Stimulated activated CD4-positive, alpha-beta T cell treated with anti-CD3 and anti-CD28 coated beads, Interleukin-12 subunit alpha, Interleukin-12 subunit beta, amount 100 ng/mL, for 48 hours (primary cell): ENCODE measurements around the gene CASKIN1.
"Not testable (repeated sequence)": the region's sequence is repeated elsewhere in the genome, so short reads cannot be mapped to it uniquely, and the experiment has no call there.

Experiments
- DNase-seq, 3 donors: peaks; one replicate each; pipeline ENCODE4 v3.0.0-alpha.2; 2020; ENCODE audit warnings: low read depth in 2 of 3, low spot score in 1 of 3

Gene CASKIN1

GRCh38 chr16:2196162-2196980 is at the start of gene CASKIN1:
Gene CASKIN1 (minus strand): TSS chr16:2196605. CDS start chr16:2196432, 173 bp downstream.
- DNase-seq, result no peak

- DNase-seq, result no peak
Observed at GRCh38 chr16:2244926-2245795, 48.8 kb upstream of the CASKIN1 start.

GRCh38 chr16:2244301-2244700 is 47.9 kb upstream of the CASKIN1 start:
- DNase-seq, result no peak

- DNase-seq, result no peak
Observed at GRCh38 chr16:2243781-2244180, 47.4 kb upstream of the CASKIN1 start.

GRCh38 chr16:2243031-2243528 is 46.7 kb upstream of the CASKIN1 start:
- no peak for DNase-seq

GRCh38 chr16:2242598-2242997 is 46.2 kb upstream of the CASKIN1 start:
- no peak for DNase-seq

- DNase-seq, result not testable (repeated sequence)
Observed at GRCh38 chr16:2240331-2240730, 43.9 kb upstream of the CASKIN1 start.

- DNase-seq, result no peak
Observed at GRCh38 chr16:2238838-2239675, 42.7 kb upstream of the CASKIN1 start.

GRCh38 chr16:2238150-2238837 is 41.9 kb upstream of the CASKIN1 start:
- no peak for DNase-seq

GRCh38 chr16:2237493-2238149 is 41.2 kb upstream of the CASKIN1 start:
- DNase-seq, result no peak

- no peak for DNase-seq
Observed at GRCh38 chr16:2237102-2237482, 40.7 kb upstream of the CASKIN1 start.

- DNase-seq, result no peak
Observed at GRCh38 chr16:2236337-2237101, 40.1 kb upstream of the CASKIN1 start, which contains the start of gene DNASE1L2. Gene DNASE1L2 (plus strand): TSS chr16:2236444. CDS start chr16:2236817, 373 bp downstream.

GRCh38 chr16:2235695-2236336 is 39.4 kb upstream of the CASKIN1 start:
- no peak for DNase-seq

GRCh38 chr16:2235234-2235651 is 38.8 kb upstream of the CASKIN1 start:
- DNase-seq, result no peak

- no peak for DNase-seq
Observed at GRCh38 chr16:2234813-2235170, 38.4 kb upstream of the CASKIN1 start.

GRCh38 chr16:2233872-2234812 is 37.7 kb upstream of the CASKIN1 start:
- DNase-seq, result no peak

- no peak for DNase-seq
Observed at GRCh38 chr16:2233046-2233775, 36.8 kb upstream of the CASKIN1 start.
